Measurements from ENCODE around the gene DPEP3.
"Not testable (repeated sequence)": the region's sequence is repeated elsewhere in the genome, so short reads cannot be mapped to it uniquely, and the experiment has no call there.

Gene DPEP3

GRCh38 chr16:67979955-67980678, at the start of gene DPEP3:
TSS of gene DPEP3 (minus strand) at chr16:67980499. CDS start at chr16:67980380, 119 bp downstream.
- H3K4me1 ChIP-seq (ENCODE audit: control insufficient read depth, insufficient read depth, low read length) = no peaks in the 10 kb centered on the region; the same call in 1 of the 2 replicates
- no peaks in the 10 kb centered on the region; the same call in 1 of the 2 replicates for H3K36me3 ChIP-seq (ENCODE audit: control insufficient read depth, insufficient read depth, low read length)
- DNase-seq (ENCODE audit: low read depth, low spot score) = no peak
- no peaks in the 10 kb centered on the region for H3K9me3 ChIP-seq (ENCODE audit: control insufficient read depth, insufficient read depth, low read length)
- no CpG with 5 or more reads among the region's 62 CpGs for WGBS (ENCODE audit: insufficient coverage, insufficient read length)
- no peak within 1 kb of the TSS for H3K4me3 ChIP-seq (ENCODE audit: low read length)
- no peak within 1 kb of the TSS for H3K27ac ChIP-seq (ENCODE audit: low read length)
- no peaks in the 10 kb centered on the region for H3K27me3 ChIP-seq (ENCODE audit: control insufficient read depth, insufficient read depth, low read length)

GRCh38 chr16:68028996-68029395, 48.7 kb upstream of the DPEP3 start:
- Histone ChIP-seq H3K4me1 (ENCODE audit: control insufficient read depth, insufficient read depth, low read length) (no peaks in the 10 kb centered on the region), H3K27ac (ENCODE audit: low read length) (no peak overlapping the region), H3K4me3 (ENCODE audit: low read length) (no peak overlapping the region), H3K27me3 (ENCODE audit: control insufficient read depth, insufficient read depth, low read length) (no peaks in the 10 kb centered on the region), H3K9me3 (ENCODE audit: control insufficient read depth, insufficient read depth, low read length) (no peaks in the 10 kb centered on the region), H3K36me3 (ENCODE audit: control insufficient read depth, insufficient read depth, low read length) (peaks cover 3% of the 10 kb centered on the region; the same call in 1 of the 2 replicates)
- no CpG with 5 or more reads among the region's 3 CpGs for WGBS (ENCODE audit: insufficient coverage, insufficient read length)
- DNase-seq (ENCODE audit: low read depth, low spot score) = no peak

- Histone ChIP-seq H3K27me3 (ENCODE audit: control insufficient read depth, insufficient read depth, low read length) (no peaks in the 10 kb centered on the region), H3K4me1 (ENCODE audit: control insufficient read depth, insufficient read depth, low read length) (peaks cover 2% of the 10 kb centered on the region; the same call in 1 of the 2 replicates), H3K36me3 (ENCODE audit: control insufficient read depth, insufficient read depth, low read length) (no peaks in the 10 kb centered on the region), H3K4me3 (ENCODE audit: low read length) (peak within 1 kb of the TSS; percentile 80), H3K9me3 (ENCODE audit: control insufficient read depth, insufficient read depth, low read length) (no peaks in the 10 kb centered on the region), H3K27ac (ENCODE audit: low read length) (no peak within 1 kb of the TSS)
- peak; percentile 89 for DNase-seq (ENCODE audit: low read depth, low spot score)
- WGBS (ENCODE audit: insufficient coverage, insufficient read length) = no CpG with 5 or more reads among the region's 84 CpGs
Observed at GRCh38 chr16:68022728-68023537, 42.6 kb upstream of the DPEP3 start, which contains the start of the genes DDX28 and DUS2. TSS of gene DDX28 (minus strand) at chr16:68023232. CDS start at chr16:68023202, 30 bp downstream. TSS of gene DUS2 (plus strand) at chr16:68023284. CDS start at chr16:68038024, 14,740 bp downstream.

- no CpG with 5 or more reads among the region's 19 CpGs for WGBS (ENCODE audit: insufficient coverage, insufficient read length)
- Histone ChIP-seq H3K27ac (ENCODE audit: low read length) (no peak overlapping the region), H3K27me3 (ENCODE audit: control insufficient read depth, insufficient read depth, low read length) (no peaks in the 10 kb centered on the region), H3K9me3 (ENCODE audit: control insufficient read depth, insufficient read depth, low read length) (no peaks in the 10 kb centered on the region), H3K4me3 (ENCODE audit: low read length) (peak overlapping the region; percentile 80), H3K36me3 (ENCODE audit: control insufficient read depth, insufficient read depth, low read length) (no peaks in the 10 kb centered on the region), H3K4me1 (ENCODE audit: control insufficient read depth, insufficient read depth, low read length) (peaks cover 2% of the 10 kb centered on the region; the same call in 1 of the 2 replicates)
- DNase-seq (ENCODE audit: low read depth, low spot score) = no peak
Observed at GRCh38 chr16:68022278-68022727, 42.0 kb upstream of the DPEP3 start.

- Histone ChIP-seq H3K27ac (ENCODE audit: low read length) (no peak overlapping the region), H3K9me3 (ENCODE audit: control insufficient read depth, insufficient read depth, low read length) (no peaks in the 10 kb centered on the region), H3K4me1 (ENCODE audit: control insufficient read depth, insufficient read depth, low read length) (peaks cover 2% of the 10 kb centered on the region; the same call in 1 of the 2 replicates), H3K4me3 (ENCODE audit: low read length) (no peak overlapping the region), H3K27me3 (ENCODE audit: control insufficient read depth, insufficient read depth, low read length) (no peaks in the 10 kb centered on the region), H3K36me3 (ENCODE audit: control insufficient read depth, insufficient read depth, low read length) (no peaks in the 10 kb centered on the region)
- no CpG with 5 or more reads among the region's 10 CpGs for WGBS (ENCODE audit: insufficient coverage, insufficient read length)
- no peak for DNase-seq (ENCODE audit: low read depth, low spot score)
Observed at GRCh38 chr16:68021490-68021889, 41.2 kb upstream of the DPEP3 start.

- H3K27me3 ChIP-seq (ENCODE audit: control insufficient read depth, insufficient read depth, low read length) = no peaks in the 10 kb centered on the region
- no peaks in the 10 kb centered on the region for H3K9me3 ChIP-seq (ENCODE audit: control insufficient read depth, insufficient read depth, low read length)
- WGBS (ENCODE audit: insufficient coverage, insufficient read length) = no CpG with 5 or more reads among the region's 8 CpGs
- peaks cover 2% of the 10 kb centered on the region; the same call in 1 of the 2 replicates for H3K4me1 ChIP-seq (ENCODE audit: control insufficient read depth, insufficient read depth, low read length)
- H3K27ac ChIP-seq (ENCODE audit: low read length) = no peak overlapping the region
- no peaks in the 10 kb centered on the region for H3K36me3 ChIP-seq (ENCODE audit: control insufficient read depth, insufficient read depth, low read length)
- no peak overlapping the region for H3K4me3 ChIP-seq (ENCODE audit: low read length)
- no peak for DNase-seq (ENCODE audit: low read depth, low spot score)
Observed at GRCh38 chr16:68019167-68019680, 38.9 kb upstream of the DPEP3 start.

- DNase-seq (ENCODE audit: low read depth, low spot score) = no peak
- no peaks in the 10 kb centered on the region for H3K27me3 ChIP-seq (ENCODE audit: control insufficient read depth, insufficient read depth, low read length)
- H3K4me1 ChIP-seq (ENCODE audit: control insufficient read depth, insufficient read depth, low read length) = no peaks in the 10 kb centered on the region
- no peak within 1 kb of the TSS for H3K27ac ChIP-seq (ENCODE audit: low read length)
- no peaks in the 10 kb centered on the region for H3K36me3 ChIP-seq (ENCODE audit: control insufficient read depth, insufficient read depth, low read length)
- no CpG with 5 or more reads among the region's 5 CpGs for WGBS (ENCODE audit: insufficient coverage, insufficient read length)
- H3K9me3 ChIP-seq (ENCODE audit: control insufficient read depth, insufficient read depth, low read length) = no peaks in the 10 kb centered on the region
- no peak within 1 kb of the TSS for H3K4me3 ChIP-seq (ENCODE audit: low read length)
Observed at GRCh38 chr16:68015681-68016080, 35.4 kb upstream of the DPEP3 start, which contains the start of gene DPEP2NB. TSS of gene DPEP2NB (minus strand) at chr16:68015911. CDS start at chr16:68015770, 141 bp downstream.

GRCh38 chr16:68013440-68013839, 33.1 kb upstream of the DPEP3 start:
- H3K4me3 ChIP-seq (ENCODE audit: low read length) = no peak overlapping the region
- no peaks in the 10 kb centered on the region for H3K27me3 ChIP-seq (ENCODE audit: control insufficient read depth, insufficient read depth, low read length)
- no peak overlapping the region for H3K27ac ChIP-seq (ENCODE audit: low read length)
- DNase-seq (ENCODE audit: low read depth, low spot score) = no peak
- no CpG with 5 or more reads among the region's 1 CpG for WGBS (ENCODE audit: insufficient coverage, insufficient read length)
- H3K36me3 ChIP-seq (ENCODE audit: control insufficient read depth, insufficient read depth, low read length) = no peaks in the 10 kb centered on the region
- H3K4me1 ChIP-seq (ENCODE audit: control insufficient read depth, insufficient read depth, low read length) = peaks cover 4% of the 10 kb centered on the region; the same call in 1 of the 2 replicates
- H3K9me3 ChIP-seq (ENCODE audit: control insufficient read depth, insufficient read depth, low read length) = no peaks in the 10 kb centered on the region

- H3K27ac ChIP-seq (ENCODE audit: low read length); DNase-seq (ENCODE audit: low read depth, low spot score); H3K4me1 ChIP-seq (ENCODE audit: control insufficient read depth, insufficient read depth, low read length); H3K27me3 ChIP-seq (ENCODE audit: control insufficient read depth, insufficient read depth, low read length); H3K36me3 ChIP-seq (ENCODE audit: control insufficient read depth, insufficient read depth, low read length); H3K4me3 ChIP-seq (ENCODE audit: low read length); H3K9me3 ChIP-seq (ENCODE audit: control insufficient read depth, insufficient read depth, low read length): not testable (repeated sequence)
- no CpG with 5 or more reads among the region's 4 CpGs for WGBS (ENCODE audit: insufficient coverage, insufficient read length)
Observed at GRCh38 chr16:68009872-68010271, 29.6 kb upstream of the DPEP3 start.

- H3K36me3 ChIP-seq (ENCODE audit: control insufficient read depth, insufficient read depth, low read length) = no peaks in the 10 kb centered on the region
- peaks cover 4% of the 10 kb centered on the region; the same call in 1 of the 2 replicates for H3K4me1 ChIP-seq (ENCODE audit: control insufficient read depth, insufficient read depth, low read length)
- no peaks in the 10 kb centered on the region for H3K9me3 ChIP-seq (ENCODE audit: control insufficient read depth, insufficient read depth, low read length)
- DNase-seq (ENCODE audit: low read depth, low spot score) = no peak
- H3K27me3 ChIP-seq (ENCODE audit: control insufficient read depth, insufficient read depth, low read length) = no peaks in the 10 kb centered on the region
- no peak overlapping the region for H3K4me3 ChIP-seq (ENCODE audit: low read length)
- WGBS (ENCODE audit: insufficient coverage, insufficient read length) = no CpG with 5 or more reads among the region's 9 CpGs
- H3K27ac ChIP-seq (ENCODE audit: low read length) = no peak overlapping the region
Observed at GRCh38 chr16:68009157-68009735, 28.9 kb upstream of the DPEP3 start.

Measured in iPS DF 6.9 (cell line).